Measurements from ENCODE around the gene KIF3B.

KIF3B gene

DNA sequence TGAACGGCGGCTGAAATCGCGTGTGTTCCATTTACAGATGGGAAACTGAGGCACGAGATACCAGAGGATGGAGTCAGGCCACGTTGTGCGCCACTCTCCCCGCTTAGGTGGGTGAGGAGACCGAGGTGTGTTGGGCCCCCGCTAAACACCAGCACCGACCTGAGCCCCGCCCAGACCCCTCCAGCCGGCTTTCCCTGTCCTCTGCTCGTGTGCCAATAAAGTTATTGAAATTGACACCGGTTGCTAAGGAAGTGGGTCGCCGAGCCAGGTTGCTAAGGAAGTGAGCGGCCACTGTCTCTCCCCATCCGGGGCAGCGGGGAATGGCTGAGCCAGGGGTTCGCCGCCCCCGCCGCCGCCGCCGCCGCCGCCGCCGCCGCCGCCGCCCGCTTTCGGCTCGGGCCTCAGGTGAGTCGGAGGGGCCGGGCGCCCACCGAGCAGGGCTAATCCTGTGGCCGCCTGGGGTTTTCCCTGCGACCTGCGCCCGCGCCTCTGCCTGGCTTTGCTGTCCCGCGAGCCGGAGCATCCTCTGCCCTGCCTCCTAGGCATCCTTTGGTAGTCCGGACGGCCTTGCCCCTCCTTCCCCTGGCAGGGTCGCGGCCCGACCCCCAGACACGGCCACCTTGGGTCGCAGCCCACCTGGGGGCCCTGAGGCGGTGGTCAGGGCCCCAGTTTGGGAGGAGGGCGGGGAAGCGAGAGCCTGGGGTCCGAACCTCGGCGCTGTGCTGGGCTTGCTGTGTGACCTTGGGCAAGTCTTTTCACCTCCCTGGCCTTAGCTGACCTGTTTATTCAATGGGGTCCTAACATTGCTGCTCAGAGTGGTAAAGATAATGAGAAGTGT, at the start of gene KIF3B:
KIF3B (plus strand) TSS at position 291 of the 838 bp plus-strand sequence. CDS start 32,127 bp downstream, outside the sequence.
- peaks cover 27% of the 10 kb centered on the region for H3K4me1 Mint-ChIP-seq
- DNase-seq (ENCODE audit: low spot score in 2 of 2) (peak; percentile 69 to 84), ATAC-seq (ENCODE audit: low read depth) (peak; percentile 83)

DNA sequence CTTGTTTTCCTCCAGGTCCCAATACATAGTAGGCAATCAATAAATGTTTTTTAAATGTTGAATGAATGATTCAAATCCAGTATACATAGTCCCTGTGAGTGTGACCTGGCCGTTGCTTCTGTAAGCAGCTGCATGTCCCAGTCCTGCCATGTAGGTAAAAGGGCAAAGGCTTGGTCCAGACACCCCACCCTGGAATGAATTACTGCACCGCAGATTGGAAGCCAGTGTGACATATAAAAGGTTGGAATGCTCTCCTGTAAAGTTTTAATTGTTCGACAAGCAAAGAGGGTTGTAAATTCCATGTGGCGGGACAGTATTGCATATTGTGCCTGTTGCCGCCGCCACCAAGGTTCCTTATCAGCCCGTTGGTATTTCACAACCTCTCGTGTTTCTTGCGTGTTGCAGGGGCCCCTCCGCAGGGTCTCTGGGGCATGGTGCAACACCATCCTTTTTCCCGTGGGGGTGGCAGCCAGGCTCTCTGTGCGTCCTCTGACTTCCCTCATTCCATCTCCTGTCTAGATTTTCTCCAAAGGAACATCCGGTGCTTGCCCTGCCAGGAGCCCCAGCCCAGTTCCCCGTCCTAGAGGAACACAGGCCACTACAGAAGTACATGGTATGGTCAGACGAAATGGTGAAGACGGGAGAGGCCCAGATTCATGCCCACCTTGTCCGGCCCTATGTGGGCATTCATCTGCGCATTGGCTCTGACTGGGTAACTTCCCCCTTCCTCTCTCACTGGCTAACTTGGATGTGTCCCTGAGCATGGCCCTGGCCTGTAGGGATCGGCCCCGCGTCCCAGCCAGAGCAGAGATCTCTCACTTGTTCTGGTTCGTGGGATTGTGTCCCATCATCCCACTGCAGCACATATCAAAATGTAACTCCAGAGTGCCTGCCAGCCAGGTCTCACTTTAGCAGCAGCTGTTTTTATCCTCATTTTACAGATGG, 49.4 kb upstream of the KIF3B start:
- ATAC-seq (ENCODE audit: low read depth) (no peak), DNase-seq (ENCODE audit: low spot score in 2 of 2) (no peak)
- peaks cover 11% of the 10 kb centered on the region for H3K4me1 Mint-ChIP-seq
- no peaks in the 10 kb centered on the region for H3K9me3 Mint-ChIP-seq
- no peak overlapping the region for H3K4me3 Mint-ChIP-seq
- no peaks in the 10 kb centered on the region for H3K27me3 Mint-ChIP-seq
- peaks cover 32% of the 10 kb centered on the region for H3K36me3 Mint-ChIP-seq
- H3K27ac Mint-ChIP-seq, result no peak overlapping the region

More for the DNA sequence above, at the start of gene KIF3B:
- Mint-ChIP-seq H3K4me3 (peak within 1 kb of the TSS; percentile 87), H3K27ac (peak within 1 kb of the TSS; percentile 91), H3K36me3 (peaks cover 8% of the 10 kb centered on the region), H3K9me3 (no peaks in the 10 kb centered on the region), H3K27me3 (no peaks in the 10 kb centered on the region)

DNA sequence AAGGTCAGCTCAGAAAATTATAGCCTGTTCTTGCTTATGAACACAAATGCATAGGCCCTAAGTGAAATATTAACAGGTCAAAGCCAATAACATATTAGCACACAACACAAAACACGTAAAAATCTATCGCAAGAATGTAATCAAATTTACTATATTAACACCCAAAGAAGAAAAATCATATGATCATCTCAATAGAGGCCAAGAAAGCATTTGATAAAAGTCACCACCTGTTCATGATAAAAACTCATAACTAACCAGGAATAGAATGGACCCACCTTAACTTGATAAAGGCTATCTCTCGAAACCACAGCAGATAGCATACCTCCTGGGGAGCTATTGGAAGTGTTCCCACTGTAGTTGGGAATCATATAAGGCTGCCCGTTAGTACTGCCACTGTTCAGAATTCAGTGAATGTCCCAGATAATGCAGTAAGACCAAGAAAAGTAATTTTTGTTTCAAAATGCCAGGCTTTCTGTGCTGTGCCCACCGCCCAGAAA, 48.2 kb upstream of the KIF3B start:
- H3K36me3 Mint-ChIP-seq, result peaks cover 35% of the 10 kb centered on the region
- H3K27ac Mint-ChIP-seq, result no peak overlapping the region
- ATAC-seq (ENCODE audit: low read depth) (no peak), DNase-seq (ENCODE audit: low spot score in 2 of 2) (no peak)
- peaks cover 12% of the 10 kb centered on the region for H3K4me1 Mint-ChIP-seq
- H3K9me3 Mint-ChIP-seq, result no peaks in the 10 kb centered on the region
- H3K4me3 Mint-ChIP-seq, result no peak overlapping the region
- H3K27me3 Mint-ChIP-seq, result no peaks in the 10 kb centered on the region

DNA sequence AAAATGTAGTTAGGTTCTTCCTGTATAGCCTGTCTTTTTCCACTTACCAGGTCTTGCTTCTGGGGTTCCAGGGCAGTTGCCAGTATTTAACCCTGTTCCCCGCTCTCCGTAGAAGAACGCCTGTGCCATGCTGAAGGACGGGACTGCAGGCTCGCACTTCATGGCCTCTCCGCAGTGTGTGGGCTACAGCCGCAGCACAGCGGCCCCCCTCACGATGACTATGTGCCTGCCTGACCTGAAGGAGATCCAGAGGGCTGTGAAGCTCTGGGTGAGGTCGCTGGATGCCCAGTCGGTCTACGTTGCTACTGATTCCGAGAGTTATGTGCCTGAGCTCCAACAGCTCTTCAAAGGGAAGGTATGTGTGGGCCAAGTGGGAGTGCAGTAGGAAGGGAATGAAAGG, 46.7 kb upstream of the KIF3B start:
- Mint-ChIP-seq H3K36me3 (peaks cover 36% of the 10 kb centered on the region), H3K4me1 (peaks cover 12% of the 10 kb centered on the region), H3K27ac (no peak overlapping the region), H3K27me3 (no peaks in the 10 kb centered on the region), H3K9me3 (no peaks in the 10 kb centered on the region), H3K4me3 (no peak overlapping the region)
- ATAC-seq (ENCODE audit: low read depth) (no peak), DNase-seq (ENCODE audit: low spot score in 2 of 2) (no peak)

DNA sequence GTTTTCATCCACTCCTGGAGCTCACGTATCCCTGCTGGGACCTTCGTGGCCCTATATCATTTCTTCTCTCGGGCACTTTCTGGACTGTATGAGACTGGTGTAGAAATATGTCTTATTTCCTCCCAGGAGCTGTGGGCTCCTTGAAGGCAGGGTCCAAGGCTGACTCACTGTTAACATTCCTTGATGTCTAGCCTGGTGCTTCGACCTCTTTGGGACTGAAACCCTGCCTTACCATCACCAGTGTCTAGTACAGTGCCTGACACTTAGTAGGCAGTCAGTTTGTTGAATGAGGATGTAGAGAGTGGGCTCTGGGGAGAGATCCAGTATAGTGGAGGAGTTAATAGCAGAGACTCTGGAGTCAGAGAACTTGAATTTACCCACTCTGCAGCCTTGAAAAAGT, 46.2 kb upstream of the KIF3B start:
- Mint-ChIP-seq H3K4me1 (peaks cover 10% of the 10 kb centered on the region), H3K4me3 (no peak overlapping the region), H3K27me3 (no peaks in the 10 kb centered on the region), H3K36me3 (peaks cover 35% of the 10 kb centered on the region), H3K9me3 (no peaks in the 10 kb centered on the region), H3K27ac (peak overlapping the region; percentile 56)
- DNase-seq (ENCODE audit: low spot score in 2 of 2), result no peak
- ATAC-seq (ENCODE audit: low read depth), result no peak

DNA sequence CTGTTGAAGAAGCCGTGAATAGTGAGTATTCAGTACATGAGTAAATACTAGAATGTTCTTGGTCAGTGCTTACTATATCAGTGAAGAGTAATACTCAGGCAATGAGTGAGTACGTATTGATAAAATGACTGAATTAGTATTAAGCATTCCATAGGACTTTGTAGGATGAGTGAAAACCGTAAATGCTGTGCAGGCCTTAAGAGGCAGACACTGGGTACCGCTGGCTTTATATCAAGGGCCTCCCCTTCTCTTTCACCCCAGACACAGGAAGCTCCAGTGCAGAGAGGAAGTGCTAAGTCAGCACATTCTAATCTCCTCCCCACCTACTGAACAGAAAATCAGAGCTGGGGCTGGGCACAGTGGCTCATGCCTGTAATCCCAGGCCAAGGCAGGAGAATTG, 45.6 kb upstream of the KIF3B start:
- no peak for DNase-seq (ENCODE audit: low spot score in 2 of 2)
- Mint-ChIP-seq H3K27ac (peak overlapping the region; percentile 56), H3K9me3 (no peaks in the 10 kb centered on the region), H3K4me3 (peak overlapping the region; percentile 51), H3K36me3 (peaks cover 35% of the 10 kb centered on the region), H3K27me3 (no peaks in the 10 kb centered on the region), H3K4me1 (peaks cover 10% of the 10 kb centered on the region)
- ATAC-seq (ENCODE audit: low read depth), result peak; percentile 70

DNA sequence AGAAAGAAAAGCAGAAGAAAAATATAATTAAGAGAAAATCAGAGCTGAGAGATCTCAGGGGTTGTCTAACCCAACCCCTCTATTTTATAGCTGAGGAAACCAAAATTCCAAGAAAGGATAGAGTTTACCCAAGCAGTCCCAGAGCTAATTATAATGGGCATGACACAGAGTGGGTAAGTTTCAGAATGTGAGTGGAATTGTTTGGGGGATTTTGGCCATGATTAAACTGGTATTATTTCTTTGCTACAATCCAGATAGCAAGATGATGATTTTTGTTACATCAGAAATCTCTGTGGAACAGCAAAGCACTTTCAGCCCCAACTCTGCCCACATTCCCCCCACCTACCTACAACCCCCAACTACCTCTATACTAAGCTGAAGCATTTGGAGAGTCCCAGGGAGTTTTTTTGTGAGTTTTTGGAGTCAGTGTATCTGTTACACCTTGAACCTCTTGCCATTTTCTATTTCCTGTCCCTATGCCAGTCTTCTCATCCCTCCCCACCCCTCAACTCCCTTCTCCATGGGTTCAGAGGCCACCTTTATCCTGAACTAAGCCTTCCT, 45.0 kb upstream of the KIF3B start:
- H3K27ac Mint-ChIP-seq, result peak overlapping the region; percentile 56
- no peaks in the 10 kb centered on the region for H3K27me3 Mint-ChIP-seq
- H3K36me3 Mint-ChIP-seq, result peaks cover 39% of the 10 kb centered on the region
- H3K4me3 Mint-ChIP-seq, result no peak overlapping the region
- no peak for ATAC-seq (ENCODE audit: low read depth)
- no peak for DNase-seq (ENCODE audit: low spot score in 2 of 2)
- H3K9me3 Mint-ChIP-seq, result no peaks in the 10 kb centered on the region
- H3K4me1 Mint-ChIP-seq, result peaks cover 10% of the 10 kb centered on the region

DNA sequence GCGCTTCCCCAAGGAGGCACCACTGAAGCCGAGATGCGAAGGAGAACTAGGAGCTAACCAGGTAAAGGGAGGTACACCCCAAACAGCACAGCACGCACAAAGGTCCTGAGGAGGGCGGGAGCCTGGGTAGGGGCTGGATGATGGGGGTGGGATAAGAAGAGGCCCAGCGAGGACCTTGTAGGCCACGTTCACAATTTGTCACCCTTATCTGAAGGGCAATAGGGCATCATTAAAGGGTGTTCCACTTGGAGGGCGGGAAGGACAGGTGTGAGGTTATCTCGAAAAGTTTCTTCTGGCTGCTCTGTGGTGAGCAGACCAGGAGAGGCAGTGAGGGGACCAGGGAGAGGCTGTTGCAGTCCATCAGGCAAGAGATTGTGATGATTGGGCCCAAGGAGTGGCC, 44.2 kb upstream of the KIF3B start:
- H3K9me3 Mint-ChIP-seq, result no peaks in the 10 kb centered on the region
- H3K27ac Mint-ChIP-seq, result peak overlapping the region; percentile 56
- DNase-seq (ENCODE audit: low spot score in 2 of 2) (no peak), ATAC-seq (ENCODE audit: low read depth) (no peak)
- no peaks in the 10 kb centered on the region for H3K27me3 Mint-ChIP-seq
- peaks cover 35% of the 10 kb centered on the region for H3K36me3 Mint-ChIP-seq
- no peak overlapping the region for H3K4me3 Mint-ChIP-seq
- H3K4me1 Mint-ChIP-seq, result peaks cover 10% of the 10 kb centered on the region

DNA sequence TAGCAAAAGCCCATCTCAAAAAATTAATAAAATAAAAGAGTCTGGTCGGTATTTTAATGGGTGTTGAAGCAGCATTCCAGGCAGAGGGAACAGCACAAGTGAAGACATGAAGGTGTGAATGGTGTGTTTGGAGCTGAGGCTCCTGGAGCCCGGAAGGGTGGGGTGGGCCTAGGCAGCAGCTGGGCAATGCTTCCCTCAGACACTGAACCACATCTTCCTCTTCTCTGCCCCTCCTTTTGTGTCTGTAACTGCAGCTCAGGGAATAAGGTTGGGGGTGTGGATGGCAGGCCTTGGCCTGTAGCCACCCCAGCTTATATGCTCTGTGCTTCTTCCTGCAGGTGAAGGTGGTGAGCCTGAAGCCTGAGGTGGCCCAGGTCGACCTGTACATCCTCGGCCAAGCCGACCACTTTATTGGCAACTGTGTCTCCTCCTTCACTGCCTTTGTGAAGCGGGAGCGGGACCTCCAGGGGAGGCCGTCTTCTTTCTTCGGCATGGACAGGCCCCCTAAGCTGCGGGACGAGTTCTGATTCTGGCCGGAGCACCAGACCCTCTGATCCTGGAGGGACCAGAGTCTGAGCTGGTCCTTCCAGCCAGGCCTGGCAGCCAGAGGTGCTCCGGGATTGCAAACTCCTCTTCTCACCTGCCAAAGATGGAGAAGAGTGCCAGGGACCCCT, 43.2 kb upstream of the KIF3B start:
- H3K9me3 Mint-ChIP-seq, result no peaks in the 10 kb centered on the region
- peaks cover 29% of the 10 kb centered on the region for H3K36me3 Mint-ChIP-seq
- DNase-seq (ENCODE audit: low spot score in 2 of 2), result no peak
- no peak overlapping the region for H3K27ac Mint-ChIP-seq
- peaks cover 10% of the 10 kb centered on the region for H3K4me1 Mint-ChIP-seq
- no peak for ATAC-seq (ENCODE audit: low read depth)
- no peaks in the 10 kb centered on the region for H3K27me3 Mint-ChIP-seq
- H3K4me3 Mint-ChIP-seq, result no peak overlapping the region

DNA sequence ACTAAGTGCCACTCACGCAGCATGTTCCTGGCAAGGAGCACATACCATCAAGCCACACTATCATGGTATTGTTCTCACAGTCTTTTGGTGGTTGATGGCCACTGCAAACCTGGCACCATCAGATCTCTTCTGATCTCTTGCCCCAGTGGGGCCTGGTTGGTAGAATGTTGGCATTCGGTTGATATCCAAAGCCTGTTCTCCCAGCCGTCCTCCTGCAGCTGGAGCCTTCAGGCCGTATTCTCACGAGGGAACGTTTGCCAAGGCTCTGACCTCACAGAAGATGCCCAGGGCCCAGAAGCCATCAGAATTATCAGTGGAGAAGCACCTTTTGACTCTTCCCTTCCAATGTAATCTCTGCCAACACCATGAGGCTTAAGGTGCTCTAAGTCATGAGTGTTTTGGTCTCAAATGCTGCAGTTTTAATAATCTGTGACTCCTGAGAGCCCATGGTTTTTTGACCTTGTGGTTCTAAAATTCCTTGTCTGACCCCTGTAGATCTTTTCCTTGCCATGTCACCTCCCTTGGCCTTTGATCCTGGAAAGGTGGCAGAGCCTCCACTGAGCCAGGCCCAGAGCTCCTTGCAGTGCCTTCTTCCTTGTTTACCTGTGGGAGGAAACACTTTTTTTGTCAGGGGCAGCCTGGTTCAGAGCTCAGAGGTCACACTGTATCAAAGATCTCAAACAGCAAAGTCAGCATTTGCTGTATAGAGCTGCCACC, 42.0 kb upstream of the KIF3B start:
- no peak for DNase-seq (ENCODE audit: low spot score in 2 of 2)
- H3K4me3 Mint-ChIP-seq, result no peak overlapping the region
- ATAC-seq (ENCODE audit: low read depth), result no peak
- no peaks in the 10 kb centered on the region for H3K27me3 Mint-ChIP-seq
- H3K9me3 Mint-ChIP-seq, result no peaks in the 10 kb centered on the region
- peaks cover 27% of the 10 kb centered on the region for H3K36me3 Mint-ChIP-seq
- peaks cover 17% of the 10 kb centered on the region for H3K4me1 Mint-ChIP-seq
- no peak overlapping the region for H3K27ac Mint-ChIP-seq

DNA sequence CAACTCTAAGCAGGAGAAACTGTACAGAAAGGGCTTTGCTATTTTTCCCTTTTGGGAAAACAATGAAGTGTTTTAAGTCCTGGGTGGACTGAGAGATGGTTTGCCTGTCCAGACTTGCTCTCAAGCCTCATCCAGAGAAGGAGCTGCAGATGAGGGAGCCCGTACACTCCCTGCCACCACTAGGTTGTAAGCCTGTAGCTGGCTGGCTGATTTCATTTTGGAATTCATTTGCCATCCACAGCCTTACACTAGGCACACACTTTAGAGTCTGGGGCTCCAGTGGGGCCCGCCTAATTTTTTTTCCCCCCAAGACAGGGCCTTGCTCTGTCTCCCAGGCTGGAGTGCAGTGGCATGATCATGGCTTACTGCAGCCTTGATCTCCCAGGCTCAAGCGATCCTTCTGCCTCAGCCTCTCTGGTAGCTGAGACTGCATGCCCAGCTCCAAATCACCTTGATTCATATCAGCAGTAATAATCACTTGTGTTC, 41.4 kb upstream of the KIF3B start:
- Mint-ChIP-seq H3K4me3 (no peak overlapping the region), H3K27me3 (no peaks in the 10 kb centered on the region), H3K9me3 (no peaks in the 10 kb centered on the region), H3K4me1 (peaks cover 17% of the 10 kb centered on the region), H3K36me3 (peaks cover 22% of the 10 kb centered on the region), H3K27ac (no peak overlapping the region)
- ATAC-seq (ENCODE audit: low read depth) (no peak), DNase-seq (ENCODE audit: low spot score in 2 of 2) (no peak)

DNA sequence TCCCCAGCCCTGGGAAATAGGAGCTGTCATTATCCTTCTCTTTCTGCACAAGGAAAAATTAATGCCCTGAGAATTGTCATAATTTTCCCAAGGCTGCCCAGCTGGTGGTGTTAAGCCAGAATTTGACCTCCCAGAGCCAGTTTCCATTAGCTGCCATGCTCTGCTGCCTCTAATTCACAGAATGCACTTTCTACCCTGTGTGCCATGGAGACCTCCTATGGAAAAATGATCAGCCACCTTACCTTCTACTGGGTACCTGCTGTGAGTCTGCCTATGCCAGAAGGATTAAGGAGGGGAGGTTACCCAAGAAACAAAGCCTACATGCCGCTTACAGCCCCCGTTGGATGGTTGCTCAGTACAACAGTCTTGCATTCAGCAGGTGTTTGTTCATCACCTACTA, 40.6 kb upstream of the KIF3B start:
- no peaks in the 10 kb centered on the region for H3K9me3 Mint-ChIP-seq
- H3K27me3 Mint-ChIP-seq, result no peaks in the 10 kb centered on the region
- H3K4me1 Mint-ChIP-seq, result peaks cover 11% of the 10 kb centered on the region
- ATAC-seq (ENCODE audit: low read depth), result no peak
- H3K27ac Mint-ChIP-seq, result no peak overlapping the region
- H3K4me3 Mint-ChIP-seq, result no peak overlapping the region
- DNase-seq (ENCODE audit: low spot score in 2 of 2), result no peak
- H3K36me3 Mint-ChIP-seq, result peaks cover 19% of the 10 kb centered on the region

DNA sequence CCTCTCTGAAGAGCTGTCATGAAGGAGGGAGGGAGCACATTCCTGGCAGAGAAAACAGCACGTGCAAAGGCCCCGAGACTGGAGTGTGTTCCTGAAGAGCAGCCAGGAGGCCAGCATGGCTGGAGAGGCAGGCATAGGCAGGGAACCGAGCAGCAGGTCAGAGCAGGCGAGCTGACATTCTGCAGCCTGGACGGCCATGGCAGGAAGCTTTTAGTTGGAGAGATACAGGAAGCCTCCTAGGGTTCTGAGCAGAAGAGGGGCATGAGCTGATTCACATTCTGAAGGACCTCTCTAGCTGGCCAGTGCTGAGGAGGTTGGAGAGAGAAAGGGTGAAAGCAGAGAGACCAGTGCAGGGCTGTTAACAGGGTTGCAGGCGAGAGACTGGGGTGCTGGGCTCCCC, 40.0 kb upstream of the KIF3B start:
- Mint-ChIP-seq H3K9me3 (no peaks in the 10 kb centered on the region), H3K27ac (no peak overlapping the region), H3K4me3 (no peak overlapping the region), H3K36me3 (peaks cover 19% of the 10 kb centered on the region), H3K27me3 (no peaks in the 10 kb centered on the region), H3K4me1 (peaks cover 11% of the 10 kb centered on the region)
- no peak for ATAC-seq (ENCODE audit: low read depth)
- DNase-seq (ENCODE audit: low spot score in 2 of 2), result no peak
